Measurements from ENCODE around the gene STYXL1.

The STYXL1 gene

DNA sequence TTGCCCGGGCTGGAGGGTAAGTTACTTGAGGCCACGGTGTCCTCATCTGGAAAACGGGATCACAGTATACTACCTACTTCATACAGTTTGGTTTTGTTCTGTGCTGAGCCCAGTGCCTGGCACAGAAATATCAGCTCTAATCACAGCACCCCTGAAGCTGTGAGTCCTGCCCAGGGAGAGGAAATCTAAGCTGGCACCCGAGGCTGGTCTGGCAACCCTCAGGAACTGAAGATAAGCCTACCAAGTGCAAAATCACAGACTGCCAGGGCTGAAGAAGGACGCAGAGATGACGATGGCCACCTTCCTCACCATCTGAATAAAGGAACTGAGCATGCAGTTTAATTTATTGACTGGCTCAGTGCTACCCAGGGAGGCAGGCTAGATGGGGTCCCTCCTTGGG, 45.7 kb downstream of the STYXL1 start:
- Histone ChIP-seq H2BK5ac (ENCODE audit: low read depth, low read length, poor library complexity, severe bottlenecking) (no peak overlapping the region), H3K14ac (ENCODE audit: low read length in 2 of 2) (no peak overlapping the region), H3K4me3 (ENCODE audit: insufficient read depth in 1 of 2, low read depth in 1 of 2, low read length in 2 of 2) (no peak overlapping the region), H3K27ac (ENCODE audit: low read length, poor library complexity, severe bottlenecking) (no peak overlapping the region), H3K4me1 (ENCODE audit: control insufficient read depth, insufficient read depth, low read depth, low read length) (no peaks in the 10 kb centered on the region), H3K4me2 (ENCODE audit: low read length, poor library complexity, severe bottlenecking) (no peak overlapping the region), H3K9ac (ENCODE audit: low read length) (no peak overlapping the region), H2BK12ac (ENCODE audit: low read length in 2 of 2) (no peak overlapping the region), H3K4ac (ENCODE audit: low read depth in 1 of 2, low read length in 2 of 2) (no peak overlapping the region), H3K18ac (ENCODE audit: low read depth in 1 of 2, low read length in 2 of 2) (no peak overlapping the region), H2AFZ (ENCODE audit: low read depth, low read length) (no peak overlapping the region), H2BK15ac (ENCODE audit: low read depth, poor library complexity, severe bottlenecking) (no peak overlapping the region), H4K8ac (ENCODE audit: low read length) (no peak overlapping the region), H3K36me3 (ENCODE audit: control insufficient read depth in 1 of 2, insufficient read depth in 2 of 2, low read depth in 1 of 2, low read length in 2 of 2) (peaks cover 42 to 53% of the 10 kb centered on the region in 2 experiments), H2BK120ac (ENCODE audit: low read depth, low read length) (no peak overlapping the region), H3K79me1 (replicated peaks; ENCODE audit: low read length, poor library complexity, severe bottlenecking) (peaks cover 5% of the 10 kb centered on the region), H3K9me3 (ENCODE audit: control insufficient read depth, low read length) (no peaks in the 10 kb centered on the region), H3K23ac (ENCODE audit: low read length in 2 of 2) (no peak overlapping the region), H4K91ac (ENCODE audit: low read length) (no peak overlapping the region), H3K27me3 (ENCODE audit: control insufficient read depth in 1 of 2, insufficient read depth in 1 of 2, low read length in 2 of 2) (no peaks in the 10 kb centered on the region), H2AK5ac (ENCODE audit: low read length, severe bottlenecking) (no peak overlapping the region)
- no peak for DNase-seq
- 91% methylated on average over 6 of the region's 6 CpGs for WGBS

DNA sequence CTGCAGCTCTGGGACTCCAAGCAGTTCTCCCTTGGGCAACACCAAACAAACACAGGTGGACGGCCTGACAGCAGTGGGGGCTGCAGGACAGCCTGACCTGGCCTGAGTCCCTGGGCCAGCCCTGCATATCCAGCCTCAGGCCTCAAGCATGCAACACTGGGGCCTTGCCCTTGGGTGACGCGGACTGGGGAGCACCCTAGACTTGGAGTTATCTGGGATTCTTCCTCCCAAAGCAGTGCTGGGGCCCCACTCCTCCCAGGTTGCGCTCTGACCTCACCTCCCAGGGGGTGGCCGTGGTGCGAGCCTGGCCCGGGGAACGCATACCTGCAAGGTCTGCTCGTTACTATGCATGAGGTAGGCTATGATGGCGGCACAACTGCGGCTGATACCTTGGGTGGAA, 47.2 kb downstream of the STYXL1 start:
- no peak overlapping the region for H2BK5ac ChIP-seq (ENCODE audit: low read depth, low read length, poor library complexity, severe bottlenecking)
- H3K27ac ChIP-seq (ENCODE audit: low read length, poor library complexity, severe bottlenecking), result no peak overlapping the region
- H3K4me2 ChIP-seq (ENCODE audit: low read length, poor library complexity, severe bottlenecking), result no peak overlapping the region
- no peak overlapping the region for H4K91ac ChIP-seq (ENCODE audit: low read length)
- no peak overlapping the region for H2BK12ac ChIP-seq (ENCODE audit: low read length in 2 of 2)
- no peak overlapping the region for H4K8ac ChIP-seq (ENCODE audit: low read length)
- no peak overlapping the region for H3K9ac ChIP-seq (ENCODE audit: low read length)
- H2BK15ac ChIP-seq (ENCODE audit: low read depth, poor library complexity, severe bottlenecking), result no peak overlapping the region
- H3K36me3 ChIP-seq (ENCODE audit: control insufficient read depth in 1 of 2, insufficient read depth in 2 of 2, low read depth in 1 of 2, low read length in 2 of 2), result peaks cover 52 to 56% of the 10 kb centered on the region in 2 experiments
- no peak overlapping the region for H3K14ac ChIP-seq (ENCODE audit: low read length in 2 of 2)
- no peak overlapping the region for H3K23ac ChIP-seq (ENCODE audit: low read length in 2 of 2)
- H3K18ac ChIP-seq (ENCODE audit: low read depth in 1 of 2, low read length in 2 of 2), result no peak overlapping the region
- no peak overlapping the region for H2BK120ac ChIP-seq (ENCODE audit: low read depth, low read length)
- H2AFZ ChIP-seq (ENCODE audit: low read depth, low read length), result no peak overlapping the region
- no peaks in the 10 kb centered on the region for H3K27me3 ChIP-seq (ENCODE audit: control insufficient read depth in 1 of 2, insufficient read depth in 1 of 2, low read length in 2 of 2)
- H3K4ac ChIP-seq (ENCODE audit: low read depth in 1 of 2, low read length in 2 of 2), result no peak overlapping the region
- no peaks in the 10 kb centered on the region for H3K9me3 ChIP-seq (ENCODE audit: control insufficient read depth, low read length)
- no peak overlapping the region for H3K4me3 ChIP-seq (ENCODE audit: insufficient read depth in 1 of 2, low read depth in 1 of 2, low read length in 2 of 2)
- peaks cover 5% of the 10 kb centered on the region for H3K79me1 ChIP-seq (replicated peaks; ENCODE audit: low read length, poor library complexity, severe bottlenecking)
- H2AK5ac ChIP-seq (ENCODE audit: low read length, severe bottlenecking), result no peak overlapping the region
- 92% methylated on average over 11 of the region's 11 CpGs for WGBS
- DNase-seq, result no peak
- H3K4me1 ChIP-seq (ENCODE audit: control insufficient read depth, insufficient read depth, low read depth, low read length), result no peaks in the 10 kb centered on the region

DNA sequence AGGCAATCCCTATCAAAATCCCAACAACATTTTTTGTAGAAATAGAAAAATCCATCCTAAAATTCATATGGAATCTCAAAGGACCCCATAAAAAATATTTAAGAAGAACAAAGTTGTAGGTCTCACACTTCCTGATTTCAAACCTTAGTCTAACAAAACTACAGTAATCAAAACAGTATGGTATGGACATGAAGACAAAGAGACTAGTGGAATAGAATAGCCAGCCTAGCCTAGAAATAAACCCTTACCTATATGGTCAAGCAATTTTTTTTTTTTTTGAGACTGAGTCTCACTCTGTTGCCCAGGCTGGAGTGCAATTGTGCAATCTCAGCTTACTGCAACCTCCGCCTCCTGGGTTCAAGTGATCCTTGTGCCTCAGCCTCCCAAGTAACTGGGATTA, 49.8 kb downstream of the STYXL1 start:
- Histone ChIP-seq H2BK120ac (ENCODE audit: low read depth, low read length) (no peak overlapping the region), H3K14ac (ENCODE audit: low read length in 2 of 2) (no peak overlapping the region)
- WGBS, result 90% methylated on average over 1 of the region's 1 CpG

GRCh38 chr7:75996476-75996875, 51.3 kb downstream of the STYXL1 start:
- no peak overlapping the region for H3K27ac ChIP-seq (ENCODE audit: low read length, poor library complexity, severe bottlenecking)
- H3K9me3 ChIP-seq (ENCODE audit: control insufficient read depth, low read length), result no peaks in the 10 kb centered on the region
- H2BK5ac ChIP-seq (ENCODE audit: low read depth, low read length, poor library complexity, severe bottlenecking), result no peak overlapping the region
- H3K79me1 ChIP-seq (replicated peaks; ENCODE audit: low read length, poor library complexity, severe bottlenecking), result peaks cover 9% of the 10 kb centered on the region
- peaks cover 32 to 40% of the 10 kb centered on the region in 2 experiments for H3K36me3 ChIP-seq (ENCODE audit: control insufficient read depth in 1 of 2, insufficient read depth in 2 of 2, low read depth in 1 of 2, low read length in 2 of 2)
- H2BK12ac ChIP-seq (ENCODE audit: low read length in 2 of 2), result no peak overlapping the region
- no peak overlapping the region for H3K9ac ChIP-seq (ENCODE audit: low read length)
- no peaks in the 10 kb centered on the region for H3K27me3 ChIP-seq (ENCODE audit: control insufficient read depth in 1 of 2, insufficient read depth in 1 of 2, low read length in 2 of 2)
- H2AFZ ChIP-seq (ENCODE audit: low read depth, low read length), result no peak overlapping the region
- no peak overlapping the region for H2BK120ac ChIP-seq (ENCODE audit: low read depth, low read length)
- no peak overlapping the region for H3K4me3 ChIP-seq (ENCODE audit: insufficient read depth in 1 of 2, low read depth in 1 of 2, low read length in 2 of 2)
- peaks cover 14% of the 10 kb centered on the region for H3K4me1 ChIP-seq (ENCODE audit: control insufficient read depth, insufficient read depth, low read depth, low read length)
- H2BK15ac ChIP-seq (ENCODE audit: low read depth, poor library complexity, severe bottlenecking), result no peak overlapping the region
- no peak overlapping the region for H4K8ac ChIP-seq (ENCODE audit: low read length)
- no peak overlapping the region for H3K18ac ChIP-seq (ENCODE audit: low read depth in 1 of 2, low read length in 2 of 2)
- no peak overlapping the region for H3K4me2 ChIP-seq (ENCODE audit: low read length, poor library complexity, severe bottlenecking)
- H3K23ac ChIP-seq (ENCODE audit: low read length in 2 of 2), result no peak overlapping the region
- 95% methylated on average over 4 of the region's 4 CpGs for WGBS
- no peak overlapping the region for H3K4ac ChIP-seq (ENCODE audit: low read depth in 1 of 2, low read length in 2 of 2)
- H3K14ac ChIP-seq (ENCODE audit: low read length in 2 of 2), result no peak overlapping the region
- H4K91ac ChIP-seq (ENCODE audit: low read length), result no peak overlapping the region
- H2AK5ac ChIP-seq (ENCODE audit: low read length, severe bottlenecking), result no peak overlapping the region
- DNase-seq, result no peak

More for the DNA sequence above, 49.8 kb downstream of the STYXL1 start:
- no peak overlapping the region for H2AFZ ChIP-seq (ENCODE audit: low read depth, low read length)
- peaks cover 41 to 44% of the 10 kb centered on the region in 2 experiments for H3K36me3 ChIP-seq (ENCODE audit: control insufficient read depth in 1 of 2, insufficient read depth in 2 of 2, low read depth in 1 of 2, low read length in 2 of 2)
- no peak overlapping the region for H2BK12ac ChIP-seq (ENCODE audit: low read length in 2 of 2)
- no peak overlapping the region for H3K4ac ChIP-seq (ENCODE audit: low read depth in 1 of 2, low read length in 2 of 2)
- no peak overlapping the region for H3K27ac ChIP-seq (ENCODE audit: low read length, poor library complexity, severe bottlenecking)
- no peak overlapping the region for H2BK5ac ChIP-seq (ENCODE audit: low read depth, low read length, poor library complexity, severe bottlenecking)
- peaks cover 13% of the 10 kb centered on the region for H3K4me1 ChIP-seq (ENCODE audit: control insufficient read depth, insufficient read depth, low read depth, low read length)
- no peak for DNase-seq
- no peak overlapping the region for H2BK15ac ChIP-seq (ENCODE audit: low read depth, poor library complexity, severe bottlenecking)
- no peak overlapping the region for H4K91ac ChIP-seq (ENCODE audit: low read length)
- H2AK5ac ChIP-seq (ENCODE audit: low read length, severe bottlenecking), result no peak overlapping the region
- no peaks in the 10 kb centered on the region for H3K9me3 ChIP-seq (ENCODE audit: control insufficient read depth, low read length)
- H3K23ac ChIP-seq (ENCODE audit: low read length in 2 of 2), result no peak overlapping the region
- H3K9ac ChIP-seq (ENCODE audit: low read length), result no peak overlapping the region
- H3K27me3 ChIP-seq (ENCODE audit: control insufficient read depth in 1 of 2, insufficient read depth in 1 of 2, low read length in 2 of 2), result no peaks in the 10 kb centered on the region
- H3K4me2 ChIP-seq (ENCODE audit: low read length, poor library complexity, severe bottlenecking), result no peak overlapping the region
- no peak overlapping the region for H3K4me3 ChIP-seq (ENCODE audit: insufficient read depth in 1 of 2, low read depth in 1 of 2, low read length in 2 of 2)
- H4K8ac ChIP-seq (ENCODE audit: low read length), result no peak overlapping the region
- H3K79me1 ChIP-seq (replicated peaks; ENCODE audit: low read length, poor library complexity, severe bottlenecking), result peaks cover 7% of the 10 kb centered on the region
- H3K18ac ChIP-seq (ENCODE audit: low read depth in 1 of 2, low read length in 2 of 2), result no peak overlapping the region

Measured in mesenchymal stem cell (in vitro differentiated cells and primary cell).